Measurements from ENCODE around the gene ANP32B. TPM values are rescaled to one million over a fixed set of nuclear protein-coding genes. Genes with fewer than 3 reads are reported as not detected.

Gene ANP32B
- total RNA-seq, 1 donor from 2014 or later, result 98.5 TPM

DNA sequence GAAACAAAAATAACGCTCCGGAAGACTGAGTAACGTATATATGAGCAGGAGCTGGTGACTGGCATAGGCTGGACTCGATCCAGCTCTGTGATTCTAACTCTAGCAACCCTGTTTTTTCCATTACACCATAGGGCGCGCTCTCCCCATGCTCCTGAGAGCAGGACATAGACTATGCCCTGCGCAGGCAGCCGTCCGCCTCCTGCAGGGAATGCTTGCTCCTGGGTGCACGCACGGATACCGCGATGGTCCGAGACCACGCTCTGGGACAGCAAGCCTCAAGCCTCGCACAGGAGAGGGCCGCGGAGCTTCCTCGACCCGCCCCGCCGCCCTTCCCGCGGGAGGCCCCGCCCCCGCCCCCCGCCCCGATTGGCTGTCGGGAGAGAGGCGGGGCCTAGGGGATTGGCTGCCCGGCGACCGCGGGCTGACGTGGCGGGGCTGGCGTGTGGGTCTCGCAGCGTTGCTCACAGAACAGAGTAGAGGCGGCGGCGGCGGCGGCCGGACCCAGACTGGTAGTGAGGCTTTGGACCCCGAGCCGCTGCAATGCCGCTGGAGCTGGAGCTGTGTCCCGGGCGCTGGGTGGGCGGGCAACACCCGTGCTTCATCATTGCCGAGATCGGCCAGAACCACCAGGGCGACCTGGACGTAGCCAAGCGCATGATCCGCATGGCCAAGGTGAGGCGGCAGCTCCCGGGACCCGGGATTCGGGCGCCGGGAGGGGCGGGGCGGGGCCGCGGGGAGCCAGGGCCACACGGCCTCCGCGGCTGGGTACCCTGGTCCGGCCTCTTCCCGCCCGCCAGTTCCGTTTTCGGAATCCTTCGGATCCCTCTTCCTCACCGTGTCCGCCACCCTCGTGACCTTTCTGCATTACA, 73.4 kb downstream of the ANP32B start, which contains the start of gene NANS:
Gene NANS (plus strand): TSS at position 464 of the 869 bp plus-strand sequence. CDS start 77 bp downstream, at position 541.
- no peak for TF ChIP-seq EZH2 (IDR thresholded peaks at IDR 0.05; ENCODE audit: insufficient read depth, low read length)
- TF ChIP-seq, protein P1, sequence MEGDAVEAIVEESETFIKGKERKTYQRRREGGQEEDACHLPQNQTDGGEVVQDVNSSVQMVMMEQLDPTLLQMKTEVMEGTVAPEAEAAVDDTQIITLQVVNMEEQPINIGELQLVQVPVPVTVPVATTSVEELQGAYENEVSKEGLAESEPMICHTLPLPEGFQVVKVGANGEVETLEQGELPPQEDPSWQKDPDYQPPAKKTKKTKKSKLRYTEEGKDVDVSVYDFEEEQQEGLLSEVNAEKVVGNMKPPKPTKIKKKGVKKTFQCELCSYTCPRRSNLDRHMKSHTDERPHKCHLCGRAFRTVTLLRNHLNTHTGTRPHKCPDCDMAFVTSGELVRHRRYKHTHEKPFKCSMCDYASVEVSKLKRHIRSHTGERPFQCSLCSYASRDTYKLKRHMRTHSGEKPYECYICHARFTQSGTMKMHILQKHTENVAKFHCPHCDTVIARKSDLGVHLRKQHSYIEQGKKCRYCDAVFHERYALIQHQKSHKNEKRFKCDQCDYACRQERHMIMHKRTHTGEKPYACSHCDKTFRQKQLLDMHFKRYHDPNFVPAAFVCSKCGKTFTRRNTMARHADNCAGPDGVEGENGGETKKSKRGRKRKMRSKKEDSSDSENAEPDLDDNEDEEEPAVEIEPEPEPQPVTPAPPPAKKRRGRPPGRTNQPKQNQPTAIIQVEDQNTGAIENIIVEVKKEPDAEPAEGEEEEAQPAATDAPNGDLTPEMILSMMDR (IDR thresholded peaks at IDR 0.05; ENCODE audit: insufficient read depth, low read depth, low read length), result no peak
- Histone ChIP-seq H4K20me1 (ENCODE audit: insufficient read depth, low read length) (peaks cover 37% of the 10 kb centered on the region), H3K79me2 (ENCODE audit: insufficient read depth, low read length) (peaks cover 26% of the 10 kb centered on the region), H3K27ac (ENCODE audit: low read depth, low read length) (peak within 1 kb of the TSS; percentile 85), H3K36me3 (ENCODE audit: insufficient read depth, low read length) (no peaks in the 10 kb centered on the region), H3K9me3 (ENCODE audit: insufficient read depth, low read depth, low read length) (no peaks in the 10 kb centered on the region), H2AFZ (ENCODE audit: low read depth, low read length) (peak within 1 kb of the TSS; percentile 78), H3K4me2 (ENCODE audit: low read length) (peak within 1 kb of the TSS; percentile 88), H3K27me3 (ENCODE audit: insufficient read depth, low read length) (no peaks in the 10 kb centered on the region), H3K4me1 (ENCODE audit: insufficient read depth, low read length) (peaks cover 3% of the 10 kb centered on the region), H3K9ac (ENCODE audit: low read length) (peak within 1 kb of the TSS; percentile 96), H3K4me3 (ENCODE audit: insufficient read depth, low read depth, low read length) (peak within 1 kb of the TSS; percentile 91)
- H3K9me3 Mint-ChIP-seq (ENCODE audit: unreplicated experiment), result no peaks in the 10 kb centered on the region
- peak within 1 kb of the TSS; percentile 99 for H3K27ac Mint-ChIP-seq (ENCODE audit: unreplicated experiment)
- no peaks in the 10 kb centered on the region for H3K4me1 Mint-ChIP-seq (ENCODE audit: low read depth, unreplicated experiment)
- FAIRE-seq, result no peak
- DNase-seq (ENCODE audit: low read depth), result peak; percentile 90
- H3K27me3 Mint-ChIP-seq (ENCODE audit: low read depth, unreplicated experiment), result peaks cover 7% of the 10 kb centered on the region
- peaks cover 7% of the 10 kb centered on the region for H3K36me3 Mint-ChIP-seq (ENCODE audit: low read depth, unreplicated experiment)
- H3K4me3 Mint-ChIP-seq (ENCODE audit: unreplicated experiment), result peak within 1 kb of the TSS; percentile 100

DNA sequence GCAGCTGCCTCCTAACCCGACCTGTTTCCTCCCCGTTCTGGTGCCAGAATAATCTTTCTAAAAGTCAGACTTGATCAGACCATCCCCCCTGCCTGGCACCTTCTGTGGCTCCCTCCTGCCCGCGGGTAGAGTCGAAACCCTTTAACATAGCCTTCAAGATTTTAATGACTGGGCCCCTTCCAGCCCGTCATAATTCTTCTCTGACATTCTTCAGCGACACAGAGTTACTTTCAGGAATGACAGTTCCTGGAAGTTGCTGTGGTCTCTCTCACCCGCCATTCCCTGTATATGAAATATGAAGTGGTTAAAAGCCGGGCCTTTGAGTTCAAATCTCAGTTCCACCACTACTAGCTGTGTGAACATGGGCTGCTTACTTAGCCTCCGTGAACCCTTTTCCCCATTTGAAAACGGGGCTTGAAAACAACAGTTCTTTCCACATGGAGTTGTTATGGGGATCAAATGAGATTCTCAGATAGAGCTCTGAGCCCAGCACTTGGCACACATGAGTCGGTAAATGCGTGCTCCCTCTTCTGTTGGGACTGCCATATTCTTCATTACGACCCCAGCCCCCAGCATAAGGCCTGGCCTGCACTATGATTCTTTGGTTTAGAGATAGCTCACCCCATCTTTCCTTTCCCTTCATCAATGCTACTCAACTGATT, 74.1 kb downstream of the ANP32B start:
- no peaks in the 10 kb centered on the region for H3K9me3 ChIP-seq (ENCODE audit: insufficient read depth, low read depth, low read length)
- Mint-ChIP-seq H3K27ac (ENCODE audit: unreplicated experiment) (peak overlapping the region; percentile 99), H3K36me3 (ENCODE audit: low read depth, unreplicated experiment) (peaks cover 9% of the 10 kb centered on the region), H3K27me3 (ENCODE audit: low read depth, unreplicated experiment) (peaks cover 2% of the 10 kb centered on the region), H3K4me3 (ENCODE audit: unreplicated experiment) (peak overlapping the region; percentile 100), H3K4me1 (ENCODE audit: low read depth, unreplicated experiment) (no peaks in the 10 kb centered on the region), H3K9me3 (ENCODE audit: unreplicated experiment) (no peaks in the 10 kb centered on the region)
- DNase-seq (ENCODE audit: low read depth), result peak; percentile 12
- peaks cover 3% of the 10 kb centered on the region for H3K4me1 ChIP-seq (ENCODE audit: insufficient read depth, low read length)
- peaks cover 26% of the 10 kb centered on the region for H3K79me2 ChIP-seq (ENCODE audit: insufficient read depth, low read length)
- no peaks in the 10 kb centered on the region for H3K27me3 ChIP-seq (ENCODE audit: insufficient read depth, low read length)
- no peak for TF ChIP-seq EZH2 (IDR thresholded peaks at IDR 0.05; ENCODE audit: insufficient read depth, low read length)
- TF ChIP-seq, protein P1 (IDR thresholded peaks at IDR 0.05; ENCODE audit: insufficient read depth, low read depth, low read length), result no peak
- H3K27ac ChIP-seq (ENCODE audit: low read depth, low read length), result peak overlapping the region; percentile 85
- peak overlapping the region; percentile 96 for H3K9ac ChIP-seq (ENCODE audit: low read length)
- H3K4me3 ChIP-seq (ENCODE audit: insufficient read depth, low read depth, low read length), result peak overlapping the region; percentile 91
- H4K20me1 ChIP-seq (ENCODE audit: insufficient read depth, low read length), result peaks cover 43% of the 10 kb centered on the region
- peak overlapping the region; percentile 71 for H2AFZ ChIP-seq (ENCODE audit: low read depth, low read length)
- no peak for FAIRE-seq
- H3K36me3 ChIP-seq (ENCODE audit: insufficient read depth, low read length), result peaks cover 4% of the 10 kb centered on the region
- H3K4me2 ChIP-seq (ENCODE audit: low read length), result peak overlapping the region; percentile 88

Data from astrocyte (in vitro differentiated cells and primary cell).